ENCODE measurements around the gene RARB. TPM values are rescaled to one million over a fixed set of nuclear protein-coding genes. Genes with fewer than 3 reads are reported as not detected.

The RARB gene
- total and polyA plus RNA-seq, 2 donors from 2014 or later, result 8.3 to 14.7 TPM

GRCh38 chr3:25547943-25548674, 120.0 kb downstream of the RARB start:
- Histone ChIP-seq H3K27ac (ENCODE audit: low read depth in 2 of 2, low read length in 2 of 2) (no peak overlapping the region), H3K4me3 (ENCODE audit: low read length in 3 of 3) (no peak overlapping the region), H3K27me3 (ENCODE audit: control insufficient read depth, insufficient read depth, low read length) (no peaks in the 10 kb centered on the region), H3K4me1 (ENCODE audit: control insufficient read depth in 2 of 3, insufficient read depth in 2 of 3, low read depth in 1 of 3, low read length in 3 of 3) (peaks cover 0 to 3% (median 0%) of the 10 kb centered on the region in 3 donors), H3K9ac (ENCODE audit: low read length in 3 of 3) (no peak overlapping the region), H3K9me3 (ENCODE audit: control insufficient read depth in 2 of 3, insufficient read depth in 1 of 3, low read length in 3 of 3) (no peaks in the 10 kb centered on the region), H3K36me3 (ENCODE audit: control insufficient read depth in 2 of 3, insufficient read depth in 3 of 3, low read length in 3 of 3) (no peaks in the 10 kb centered on the region)
- DNase-seq (no peak), FAIRE-seq (no peak)
- TF ChIP-seq, protein P1, sequence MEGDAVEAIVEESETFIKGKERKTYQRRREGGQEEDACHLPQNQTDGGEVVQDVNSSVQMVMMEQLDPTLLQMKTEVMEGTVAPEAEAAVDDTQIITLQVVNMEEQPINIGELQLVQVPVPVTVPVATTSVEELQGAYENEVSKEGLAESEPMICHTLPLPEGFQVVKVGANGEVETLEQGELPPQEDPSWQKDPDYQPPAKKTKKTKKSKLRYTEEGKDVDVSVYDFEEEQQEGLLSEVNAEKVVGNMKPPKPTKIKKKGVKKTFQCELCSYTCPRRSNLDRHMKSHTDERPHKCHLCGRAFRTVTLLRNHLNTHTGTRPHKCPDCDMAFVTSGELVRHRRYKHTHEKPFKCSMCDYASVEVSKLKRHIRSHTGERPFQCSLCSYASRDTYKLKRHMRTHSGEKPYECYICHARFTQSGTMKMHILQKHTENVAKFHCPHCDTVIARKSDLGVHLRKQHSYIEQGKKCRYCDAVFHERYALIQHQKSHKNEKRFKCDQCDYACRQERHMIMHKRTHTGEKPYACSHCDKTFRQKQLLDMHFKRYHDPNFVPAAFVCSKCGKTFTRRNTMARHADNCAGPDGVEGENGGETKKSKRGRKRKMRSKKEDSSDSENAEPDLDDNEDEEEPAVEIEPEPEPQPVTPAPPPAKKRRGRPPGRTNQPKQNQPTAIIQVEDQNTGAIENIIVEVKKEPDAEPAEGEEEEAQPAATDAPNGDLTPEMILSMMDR (IDR thresholded peaks at IDR 0.05; ENCODE audit: borderline replicate concordance, extremely low read depth, insufficient read depth), result no peak
- intact Hi-C loops (cut with DNase I), result no loop called here

GRCh38 chr3:25548836-25549235, 120.8 kb downstream of the RARB start:
- TF ChIP-seq, protein P1 (IDR thresholded peaks at IDR 0.05; ENCODE audit: borderline replicate concordance, extremely low read depth, insufficient read depth), result no peak
- Histone ChIP-seq H3K36me3 (ENCODE audit: control insufficient read depth in 2 of 3, insufficient read depth in 3 of 3, low read length in 3 of 3) (no peaks in the 10 kb centered on the region), H3K9ac (ENCODE audit: low read length in 3 of 3) (no peak overlapping the region), H3K9me3 (ENCODE audit: control insufficient read depth in 2 of 3, insufficient read depth in 1 of 3, low read length in 3 of 3) (no peaks in the 10 kb centered on the region), H3K27me3 (ENCODE audit: control insufficient read depth, insufficient read depth, low read length) (no peaks in the 10 kb centered on the region), H3K4me3 (ENCODE audit: low read length in 3 of 3) (no peak overlapping the region), H3K27ac (ENCODE audit: low read depth in 2 of 2, low read length in 2 of 2) (no peak overlapping the region), H3K4me1 (ENCODE audit: control insufficient read depth in 2 of 3, insufficient read depth in 2 of 3, low read depth in 1 of 3, low read length in 3 of 3) (peaks cover 0 to 3% (median 0%) of the 10 kb centered on the region in 3 donors)
- no peak for FAIRE-seq
- DNase-seq, result no peak
- intact Hi-C loops (cut with DNase I), result no loop called here

- peaks cover 0 to 16% (median 2%) of the 10 kb centered on the region in 3 donors for H3K4me1 ChIP-seq (ENCODE audit: control insufficient read depth in 2 of 3, insufficient read depth in 2 of 3, low read depth in 1 of 3, low read length in 3 of 3)
- no peaks in the 10 kb centered on the region for H3K27me3 ChIP-seq (ENCODE audit: control insufficient read depth, insufficient read depth, low read length)
- no peaks in the 10 kb centered on the region for H3K9me3 ChIP-seq (ENCODE audit: control insufficient read depth in 2 of 3, insufficient read depth in 1 of 3, low read length in 3 of 3)
- FAIRE-seq (no peak), DNase-seq (no peak)
- TF ChIP-seq, protein P1 (IDR thresholded peaks at IDR 0.05; ENCODE audit: borderline replicate concordance, extremely low read depth, insufficient read depth), result no peak
- H3K27ac ChIP-seq (ENCODE audit: low read depth in 2 of 2, low read length in 2 of 2), result no peak overlapping the region
- no peak overlapping the region for H3K4me3 ChIP-seq (ENCODE audit: low read length in 3 of 3)
- intact Hi-C loops (cut with DNase I), result no loop called here
- no peak overlapping the region for H3K9ac ChIP-seq (ENCODE audit: low read length in 3 of 3)
- no peaks in the 10 kb centered on the region for H3K36me3 ChIP-seq (ENCODE audit: control insufficient read depth in 2 of 3, insufficient read depth in 3 of 3, low read length in 3 of 3)
These were observed 124.2 kb downstream of the RARB start for GRCh38 chr3:25552251-25552650.
